Ramos (cell line): Measurements from ENCODE around the gene CSRNP3.

Experiments used
- in situ Hi-C: fragments of 300-500 bp; cut with MboI; formaldehyde crosslinking; loops from one replicate; pipeline ENCODE4 v1.14.3; 2022; ENCODE audit warnings: low sequenced_read_pairs; ENCODE audit not compliant: unreplicated experiment

CSRNP3 gene

DNA sequence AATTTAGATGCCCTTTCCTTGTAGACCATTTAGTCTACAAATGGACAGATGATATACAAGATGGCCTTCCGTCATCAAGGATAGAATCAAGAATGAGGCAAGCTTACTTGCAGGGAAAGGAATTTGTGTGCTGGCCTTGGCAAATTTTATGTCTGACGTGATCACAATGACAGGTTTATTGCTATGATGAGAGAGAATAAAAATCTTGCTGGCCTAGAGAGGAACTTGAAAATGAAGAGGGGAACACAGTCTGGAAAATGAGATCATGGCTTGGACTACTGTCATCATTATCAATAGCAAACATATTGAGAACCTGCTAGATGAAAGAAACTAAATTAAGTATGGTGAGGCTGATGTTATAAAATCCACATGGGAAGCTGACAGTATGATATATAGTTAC is 66.0 kb downstream of the CSRNP3 start:
- in situ Hi-C loops, result no loop called here

DNA sequence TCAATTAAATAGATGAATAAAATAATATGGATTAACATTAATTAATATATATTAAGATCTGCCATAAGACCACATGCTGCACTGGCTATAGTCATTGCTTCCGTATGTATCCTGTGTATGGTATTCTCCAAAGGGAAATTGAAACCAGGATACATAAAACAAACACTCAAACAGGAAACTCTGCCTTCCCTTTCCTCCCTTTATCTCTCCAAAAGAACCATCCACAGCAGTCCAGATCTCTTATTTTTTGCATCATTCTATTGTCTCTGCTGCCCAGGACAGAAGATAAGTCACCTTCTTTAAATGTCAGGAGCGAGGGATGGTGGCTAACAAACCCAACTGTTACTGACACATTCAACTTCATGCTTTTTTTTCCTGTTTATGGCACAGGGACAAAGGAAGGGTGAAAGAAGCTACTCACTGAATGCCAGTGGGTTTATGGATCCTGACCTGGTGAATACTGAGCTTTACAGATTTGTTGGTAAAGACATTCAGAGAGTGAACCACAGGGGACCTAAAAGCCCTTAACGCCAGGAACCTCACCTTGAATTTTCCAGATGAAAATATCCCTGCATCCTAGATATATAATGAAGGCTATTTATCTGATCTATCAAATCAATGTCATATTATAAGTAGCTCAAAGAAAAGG is 67.5 kb downstream of the CSRNP3 start:
- in situ Hi-C loops, result no loop called here

GRCh38 chr2:165539985-165540384 is 70.5 kb downstream of the CSRNP3 start:
- in situ Hi-C loops, result no loop called here

GRCh38 chr2:165544897-165545296 is 75.4 kb downstream of the CSRNP3 start:
- in situ Hi-C loops, result no loop called here

GRCh38 chr2:165547900-165548299 is 78.4 kb downstream of the CSRNP3 start:
- in situ Hi-C loops, result no loop called here

GRCh38 chr2:165549619-165550018 is 80.1 kb downstream of the CSRNP3 start:
- in situ Hi-C loops, result no loop called here

GRCh38 chr2:165558832-165559231 is 89.3 kb downstream of the CSRNP3 start:
- in situ Hi-C loops, result no loop called here

DNA sequence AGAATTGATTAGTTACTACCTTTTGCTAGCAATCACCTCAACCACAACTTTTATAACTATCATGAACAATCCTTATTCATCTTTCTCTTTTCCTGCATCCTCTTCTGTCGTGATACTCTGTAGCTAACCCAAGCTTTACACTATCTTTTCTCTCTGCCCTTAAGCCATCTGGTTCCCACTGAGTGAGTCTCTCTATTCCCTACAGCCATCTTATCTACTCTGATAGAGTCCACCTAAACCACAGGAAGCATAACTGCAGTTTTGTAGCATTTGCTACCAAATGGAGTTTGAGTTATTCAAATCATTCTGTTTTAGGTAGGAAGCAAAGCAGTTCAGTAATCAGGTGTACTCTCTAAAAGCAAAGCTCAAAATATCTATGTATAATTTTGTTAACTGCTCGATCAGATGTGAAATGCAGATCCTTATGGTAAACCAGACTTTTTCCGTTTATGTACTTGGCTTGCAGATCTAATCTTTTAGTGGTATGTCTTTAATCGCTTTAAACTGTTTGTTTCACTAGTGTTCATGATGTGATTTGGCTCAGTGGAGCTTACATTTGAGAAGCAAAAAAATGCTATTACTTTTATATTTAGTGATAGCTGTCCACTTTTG is 91.0 kb downstream of the CSRNP3 start:
- in situ Hi-C loops, result no loop called here

DNA sequence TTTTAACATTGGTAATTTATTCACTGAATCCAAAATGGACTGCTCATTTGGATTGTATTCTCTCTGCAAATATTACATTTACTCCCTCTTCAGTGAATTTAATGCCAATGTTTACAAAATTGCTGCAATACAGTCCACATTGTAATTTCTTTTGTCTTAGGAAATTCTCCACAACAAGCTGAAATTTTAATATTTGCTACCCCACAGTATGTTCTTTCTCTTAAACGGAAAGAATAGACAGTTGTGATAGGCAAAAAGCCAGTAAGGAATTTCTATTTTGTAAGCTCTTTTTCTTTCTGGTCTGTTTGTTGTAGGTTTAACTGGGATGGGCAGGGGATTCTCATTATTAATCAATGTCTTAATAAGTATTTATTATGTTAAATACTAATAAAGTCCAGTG is 92.0 kb downstream of the CSRNP3 start:
- in situ Hi-C loops, result no loop called here

- in situ Hi-C loops, result no loop called here
Observed at GRCh38 chr2:165562233-165562632, 92.7 kb downstream of the CSRNP3 start.

GRCh38 chr2:165563468-165564225 is 94.1 kb downstream of the CSRNP3 start:
- in situ Hi-C loops, result no loop called here

GRCh38 chr2:165566008-165566407 is 96.5 kb downstream of the CSRNP3 start:
- in situ Hi-C loops, result no loop called here

DNA sequence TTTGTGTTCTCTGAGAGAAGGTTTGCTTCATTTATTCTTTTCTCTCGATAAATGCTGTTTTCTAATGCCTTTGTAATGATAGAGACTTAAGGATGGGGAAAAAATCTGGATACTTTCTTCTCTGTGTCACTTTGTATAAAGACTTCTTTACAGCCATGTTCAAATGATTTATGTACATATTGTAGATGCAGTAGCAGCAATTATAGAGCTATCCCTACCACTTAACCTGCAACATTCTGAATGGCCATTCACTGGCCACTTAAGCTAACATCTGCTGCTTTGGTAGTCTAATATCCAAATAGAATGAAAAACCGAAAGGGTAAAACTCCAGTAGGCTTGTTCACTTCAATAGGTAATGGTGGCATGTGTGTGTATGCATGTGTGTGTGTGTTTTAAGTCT is 97.8 kb downstream of the CSRNP3 start:
- in situ Hi-C loops, result no loop called here

GRCh38 chr2:165568361-165568760 is 98.9 kb downstream of the CSRNP3 start:
- in situ Hi-C loops, result no loop called here

DNA sequence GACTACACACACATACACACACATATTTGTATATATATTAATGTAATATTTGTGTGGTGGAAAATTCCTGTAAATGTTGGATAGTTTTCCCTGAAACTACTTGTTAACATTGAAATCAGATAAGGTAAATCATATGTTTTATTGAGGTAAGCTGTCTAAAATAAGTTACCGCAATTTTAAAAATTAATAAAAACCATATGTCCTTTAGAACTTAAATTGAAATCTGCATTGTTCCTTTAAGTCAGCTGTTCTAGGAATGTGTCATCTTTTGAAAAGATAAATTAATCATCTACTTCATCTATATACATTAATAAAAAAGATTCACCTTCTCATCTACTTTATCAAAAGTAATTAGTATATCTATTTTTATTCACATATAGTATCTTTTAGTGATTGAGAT is 102.0 kb downstream of the CSRNP3 start:
- in situ Hi-C loops, result no loop called here

DNA sequence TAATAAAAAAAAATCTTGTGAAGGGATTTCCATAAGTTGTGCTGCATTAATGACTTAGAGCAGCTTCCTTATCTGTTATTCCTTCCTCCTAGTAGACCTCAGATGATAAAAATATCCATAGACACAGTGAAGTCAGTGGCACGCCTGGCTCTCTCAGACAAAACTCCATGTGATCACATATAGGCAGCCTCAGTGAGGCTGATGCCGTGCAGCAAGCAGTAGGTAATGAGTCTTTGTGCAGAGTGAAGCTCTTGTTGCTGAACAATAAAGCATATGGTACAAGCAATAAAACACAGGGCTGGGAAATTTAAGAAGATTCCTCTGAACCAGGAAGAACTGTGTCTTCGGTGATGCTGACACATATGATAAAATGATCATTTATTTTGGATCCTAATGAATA is 102.7 kb downstream of the CSRNP3 start:
- in situ Hi-C loops, result no loop called here

DNA sequence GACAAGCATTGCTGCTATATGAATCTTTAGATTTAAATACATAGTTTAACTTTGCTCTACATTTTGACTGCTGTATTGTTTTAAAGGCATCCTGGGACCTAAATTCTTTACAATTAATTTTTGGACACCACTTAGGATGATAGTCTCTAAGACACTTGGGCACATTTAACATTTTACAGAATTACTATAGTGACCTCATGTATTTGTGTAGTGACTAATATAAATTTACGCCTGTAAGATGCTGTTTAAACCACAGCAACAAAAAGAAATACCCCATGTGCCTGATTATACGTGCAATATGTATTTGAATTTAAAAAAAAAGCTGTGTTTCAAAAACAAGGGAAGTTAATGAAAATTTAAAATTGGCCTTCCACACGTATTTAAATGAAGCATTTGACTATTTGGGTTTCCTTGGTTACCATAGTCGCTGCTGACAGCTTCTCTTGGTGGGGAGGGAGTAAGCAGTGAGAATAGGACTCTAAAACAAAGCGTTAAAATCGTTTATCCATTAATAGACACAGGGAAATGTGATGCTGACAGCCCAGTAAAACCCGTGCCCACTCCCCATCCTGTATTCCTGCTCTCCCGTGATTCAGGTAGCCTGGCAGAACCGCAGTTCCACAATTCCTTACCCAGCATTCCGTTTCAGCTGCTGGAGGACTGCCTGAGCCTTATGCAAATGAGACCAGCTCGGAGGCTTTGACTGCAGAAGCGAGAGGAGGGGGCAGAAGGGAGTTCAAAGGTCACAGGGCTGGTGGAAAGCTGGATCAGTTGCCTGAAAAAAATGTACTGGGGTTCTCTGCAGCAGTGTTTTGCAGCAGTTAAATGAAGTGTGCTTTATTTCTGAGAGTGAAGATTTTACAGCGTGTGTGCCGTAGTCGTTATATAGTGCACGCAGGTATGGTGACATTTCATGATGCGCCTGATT is 104.3 kb downstream of the CSRNP3 start:
- in situ Hi-C loops, result no loop called here

- in situ Hi-C loops, result no loop called here
Observed at GRCh38 chr2:165575044-165575615, 105.6 kb downstream of the CSRNP3 start.

- in situ Hi-C loops, result no loop called here
Observed at GRCh38 chr2:165576409-165577154, 107.1 kb downstream of the CSRNP3 start.
